ENCODE measurements around the gene PIGM.

DNA sequence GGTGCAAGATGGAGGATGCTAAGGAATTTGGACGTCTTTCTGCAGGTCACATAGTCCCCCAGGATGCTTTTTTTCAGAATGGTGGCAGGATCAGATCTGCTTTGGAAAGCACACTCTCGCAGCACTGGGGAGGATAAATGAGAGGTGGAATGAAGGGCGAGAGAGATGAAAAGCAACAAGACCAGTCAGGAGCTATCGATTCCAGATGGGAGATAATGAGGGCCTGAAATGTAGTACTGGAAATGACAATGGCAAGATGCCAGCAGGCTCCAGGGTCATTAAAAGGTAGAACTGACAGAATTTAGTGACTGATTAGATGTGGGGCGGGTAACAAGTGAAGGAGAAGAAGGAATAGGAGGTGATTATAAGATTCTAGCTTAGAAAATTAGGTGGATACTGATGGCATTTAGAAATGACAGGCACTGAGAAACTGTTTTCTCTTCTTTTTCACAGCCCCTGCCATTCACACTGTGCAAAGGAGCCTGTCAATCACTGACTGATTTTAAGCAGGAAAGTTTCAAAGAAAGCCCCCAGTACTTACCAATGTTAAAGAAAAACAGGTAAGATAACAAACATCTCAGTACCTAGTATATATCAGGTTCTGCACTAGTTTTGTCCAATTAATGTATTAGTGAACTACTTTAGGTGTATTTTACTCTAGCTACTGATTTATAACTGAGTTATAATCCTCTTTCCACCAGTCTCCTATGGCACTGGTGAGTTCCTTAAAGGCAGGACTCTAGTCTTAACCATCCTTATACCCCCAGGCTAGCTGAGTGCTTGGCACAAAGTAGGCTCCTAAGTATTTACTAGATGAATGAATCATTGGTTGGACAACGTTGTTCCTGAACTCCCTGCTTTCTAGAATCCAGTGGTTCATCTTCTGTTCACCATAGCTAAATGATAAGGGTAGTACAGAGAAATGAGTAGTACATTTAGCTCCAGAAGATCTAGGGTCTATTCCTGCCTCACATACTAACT is 9.2 kb downstream of the PIGM start:
- TF ChIP-seq, protein P1, sequence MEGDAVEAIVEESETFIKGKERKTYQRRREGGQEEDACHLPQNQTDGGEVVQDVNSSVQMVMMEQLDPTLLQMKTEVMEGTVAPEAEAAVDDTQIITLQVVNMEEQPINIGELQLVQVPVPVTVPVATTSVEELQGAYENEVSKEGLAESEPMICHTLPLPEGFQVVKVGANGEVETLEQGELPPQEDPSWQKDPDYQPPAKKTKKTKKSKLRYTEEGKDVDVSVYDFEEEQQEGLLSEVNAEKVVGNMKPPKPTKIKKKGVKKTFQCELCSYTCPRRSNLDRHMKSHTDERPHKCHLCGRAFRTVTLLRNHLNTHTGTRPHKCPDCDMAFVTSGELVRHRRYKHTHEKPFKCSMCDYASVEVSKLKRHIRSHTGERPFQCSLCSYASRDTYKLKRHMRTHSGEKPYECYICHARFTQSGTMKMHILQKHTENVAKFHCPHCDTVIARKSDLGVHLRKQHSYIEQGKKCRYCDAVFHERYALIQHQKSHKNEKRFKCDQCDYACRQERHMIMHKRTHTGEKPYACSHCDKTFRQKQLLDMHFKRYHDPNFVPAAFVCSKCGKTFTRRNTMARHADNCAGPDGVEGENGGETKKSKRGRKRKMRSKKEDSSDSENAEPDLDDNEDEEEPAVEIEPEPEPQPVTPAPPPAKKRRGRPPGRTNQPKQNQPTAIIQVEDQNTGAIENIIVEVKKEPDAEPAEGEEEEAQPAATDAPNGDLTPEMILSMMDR (IDR thresholded peaks at IDR 0.05), result no peak
- TF ChIP-seq EP300 (IDR thresholded peaks at IDR 0.05), result no peak
